HCT116 (cell line): ENCODE results near the gene MATCAP1. TPM values are rescaled to one million over a fixed set of nuclear protein-coding genes. Genes with fewer than 3 reads are reported as not detected.

Experiments used
- ATAC-seq: fragments of 200-7000 bp; cut with Tn5 transposase; 2 replicates; pipeline ENCODE4 v1.9.1; 2020; ENCODE audit warnings: mild to moderate bottlenecking, moderate library complexity
- BruUV-seq: library from RNA; stranded (reverse); fragments of 400-500 nt; replicated peaks from 2 replicates; lab custom pipeline; 2021; lab: Mats Ljungman, UMichigan
- CTCF ChIA-PET: fragments of 300-600 bp; sonication (Branson Sonifier 250); formaldehyde crosslinking; loops from one replicate; lab custom pipeline; 2021; ENCODE audit warnings: antibody characterized with exemption; lab: Charles Lee
- POLR2A ChIA-PET: fragments of 300-600, 350-600 bp; sonication (Branson Sonifier 250); formaldehyde crosslinking; loops from one replicate; lab custom pipeline; 2021; ENCODE audit warnings: antibody characterized with exemption; lab: Charles Lee
- RAD21 ChIA-PET, 2 experiments: fragments of 300-600 bp; sonication (Branson Sonifier 250); formaldehyde crosslinking; loops; one replicate each; lab custom pipeline; 2023; ENCODE audit warnings: low total read pairs in 2 of 2; ENCODE audit not compliant: uncharacterized antibody in 2 of 2, unreplicated experiment in 2 of 2, low non-redundant PET in 1 of 2; lab: Charles Lee
- DNase-seq: peaks from one replicate; pipeline ENCODE4 v3.0.0-alpha.2; 2010; ENCODE audit warnings: low read depth, low spot score
- H2AFZ ChIP-seq: fragments of 200-600 bp; shearing (Covaris generic), sonication (generic); 2 replicates; pipeline ENCODE4 v1.6.1; 2017; ENCODE audit warnings: low read depth, mixed run types, mixed read lengths, antibody characterized with exemption, low read length; ENCODE audit not compliant: poor library complexity, severe bottlenecking
- H3K27ac ChIP-seq: 2 replicates; pipeline ENCODE4 v1.5.1; 2012; ENCODE audit warnings: low read depth, low read length
- H3K27me3 ChIP-seq: fragments of 200-600 bp; sonication (generic); 2 replicates; pipeline ENCODE4 v1.6.1; 2016; ENCODE audit warnings: mixed run types, low read length, mixed read lengths; ENCODE audit not compliant: insufficient read depth
- H3K36me3 ChIP-seq, 2 experiments: fragments of 200-500 bp in 1 of 2; fragments of 200-600 bp in 1 of 2; sonication (Bioruptor generic) in 1 of 2; sonication (generic) in 1 of 2; 2 replicates each; pipeline versions ENCODE4 v1.5.1 to v1.6.1; 2014 to 2016; ENCODE audit warnings: low read length in 2 of 2, inconsistent platforms in 1 of 2, mixed read lengths in 1 of 2, mixed run types in 1 of 2; ENCODE audit not compliant: insufficient read depth in 2 of 2, control insufficient read depth in 1 of 2
- H3K4me1 ChIP-seq, 2 experiments: fragments of 200-600 bp in 1 of 2; sonication (generic) in 1 of 2; 2 replicates each; pipeline versions ENCODE4 v1.5.1 to v1.6.1; 2012 to 2017; ENCODE audit warnings: low read length in 2 of 2, inconsistent platforms in 1 of 2, mild to moderate bottlenecking in 1 of 2, mixed read lengths in 1 of 2, mixed run types in 1 of 2, moderate library complexity in 1 of 2; ENCODE audit not compliant: insufficient read depth in 2 of 2, control insufficient read depth in 1 of 2
- H3K4me2 ChIP-seq: fragments of 200-600 bp; sonication (generic); 2 replicates; pipeline ENCODE4 v1.6.1; 2017; ENCODE audit warnings: mixed run types, low read length, mixed read lengths
- H3K4me3 ChIP-seq, 2 experiments: fragments of 200-600 bp in 1 of 2; sonication (generic) in 1 of 2; replicated peaks in 1 of 2; 2 replicates each; pipeline ENCODE4 v1.5.1; 2011 to 2016; ENCODE audit warnings: low read length in 2 of 2, control low read depth in 1 of 2, low read depth in 1 of 2, mild to moderate bottlenecking in 1 of 2, mixed read lengths in 1 of 2, mixed run types in 1 of 2
- H3K79me2 ChIP-seq: fragments of 200-600 bp; sonication (generic); 2 replicates; pipeline ENCODE4 v1.6.1; 2017; ENCODE audit warnings: mild to moderate bottlenecking, mixed run types, low read length, moderate library complexity, mixed read lengths; ENCODE audit not compliant: insufficient read depth
- H3K9ac ChIP-seq: fragments of 200-600 bp; sonication (generic); 2 replicates; pipeline ENCODE4 v1.6.1; 2016; ENCODE audit warnings: low read length, mixed read lengths
- H3K9me2 ChIP-seq: fragments of 200-600 bp; sonication (generic), shearing (Covaris generic); 2 replicates; pipeline ENCODE4 v1.6.1; 2017; ENCODE audit warnings: mixed run types, mild to moderate bottlenecking, moderate library complexity; ENCODE audit not compliant: insufficient read depth
- H3K9me3 ChIP-seq, 2 experiments: fragments of 200-500 bp in 1 of 2; fragments of 200-600 bp in 1 of 2; sonication (Bioruptor generic) in 1 of 2; sonication (generic) in 1 of 2; 2 replicates each; pipeline ENCODE4 v1.6.1; 2014 to 2017; ENCODE audit warnings: low read length in 2 of 2, mixed read lengths in 2 of 2, inconsistent platforms in 1 of 2, low read depth in 1 of 2, mild to moderate bottlenecking in 1 of 2, mixed run types in 1 of 2, moderate library complexity in 1 of 2; ENCODE audit not compliant: control insufficient read depth in 1 of 2, insufficient read depth in 1 of 2
- H4K20me1 ChIP-seq: fragments of 200-600 bp; sonication (generic), shearing (Covaris generic); 2 replicates; pipeline ENCODE4 v1.6.1; 2017; ENCODE audit warnings: mixed run types, mild to moderate bottlenecking, moderate library complexity; ENCODE audit not compliant: insufficient read depth
- CBX3 ChIP-seq: IDR thresholded peaks from 2 replicates; pipeline ENCODE4 v1.6.1; 2012; ENCODE audit warnings: low read depth
- ELF1 ChIP-seq: IDR thresholded peaks from 2 replicates; pipeline ENCODE4 v1.6.1; 2012; ENCODE audit warnings: low read depth, borderline replicate concordance
- EZH2 ChIP-seq: fragments of 200-600 bp; sonication (generic); IDR thresholded peaks from 2 replicates; pipeline ENCODE4 v1.6.1; 2017; ENCODE audit warnings: antibody characterized with exemption, mixed run types
- FOSL1 ChIP-seq: IDR thresholded peaks from 2 replicates; pipeline ENCODE4 v1.6.1; 2012; ENCODE audit warnings: low read depth
- JUND ChIP-seq: IDR thresholded peaks from 2 replicates; pipeline ENCODE4 v1.6.1; 2012
- MAX ChIP-seq: IDR thresholded peaks from 2 replicates; pipeline ENCODE4 v1.6.1; 2012
- POLR2A ChIP-seq: IDR thresholded peaks from 2 replicates; pipeline ENCODE4 v1.7.0; 2011; ENCODE audit warnings: borderline replicate concordance; ENCODE audit not compliant: insufficient read depth, insufficient read length; ENCODE audit errors: extremely low read depth
- POLR2AphosphoS5 ChIP-seq: IDR thresholded peaks from 2 replicates; pipeline ENCODE4 v1.6.1; 2011; ENCODE audit warnings: mild to moderate bottlenecking, low read depth, low read length, moderate library complexity
- RAD21 ChIP-seq: IDR thresholded peaks from 2 replicates; pipeline ENCODE4 v1.6.1; 2012; ENCODE audit warnings: low read depth, mild to moderate bottlenecking
- REST ChIP-seq: IDR thresholded peaks from 2 replicates; pipeline ENCODE4 v1.6.1; 2012; ENCODE audit warnings: low read depth
- SIN3A ChIP-seq: IDR thresholded peaks from 2 replicates; pipeline ENCODE4 v1.6.1; 2012; ENCODE audit warnings: low read depth
- SP1 ChIP-seq: IDR thresholded peaks from 2 replicates; pipeline ENCODE4 v1.6.1; 2012; ENCODE audit warnings: low read depth
- YY1 ChIP-seq: IDR thresholded peaks from 2 replicates; pipeline ENCODE4 v1.6.1; 2011; ENCODE audit warnings: low read length, low read depth, moderate library complexity, mild to moderate bottlenecking; ENCODE audit not compliant: insufficient replicate concordance; ENCODE audit errors: extremely low read depth
- ZFX ChIP-seq: fragments of 450-650 bp; IDR thresholded peaks from 2 replicates; pipeline ENCODE4 v1.6.1; 2017
- ZNF274 ChIP-seq: fragments of 200-500 bp; sonication (Bioruptor generic); IDR thresholded peaks from 2 replicates; pipeline ENCODE4 v1.6.1; 2014; ENCODE audit warnings: mild to moderate bottlenecking, low read depth, low read length, inconsistent platforms
- intact Hi-C: fragments of 100-400 bp; cut with micrococcal nuclease; formaldehyde crosslinking; loops from 2 replicates; pipeline ENCODE4 v1.10.0; 2022
- total RNA-seq: library from RNA; stranded (reverse); gene quantifications from one replicate; pipeline ENCODE4 v1.2.1, GENCODE V29; 2021; ENCODE audit not compliant: unreplicated experiment
- TF ChIP-seq, protein P1 (sequence below): IDR thresholded peaks from 2 replicates; pipeline ENCODE4 v1.6.1; 2012

MATCAP1 gene
- total RNA-seq, 1 experiment from 2014 or later = 38.7 TPM

DNA sequence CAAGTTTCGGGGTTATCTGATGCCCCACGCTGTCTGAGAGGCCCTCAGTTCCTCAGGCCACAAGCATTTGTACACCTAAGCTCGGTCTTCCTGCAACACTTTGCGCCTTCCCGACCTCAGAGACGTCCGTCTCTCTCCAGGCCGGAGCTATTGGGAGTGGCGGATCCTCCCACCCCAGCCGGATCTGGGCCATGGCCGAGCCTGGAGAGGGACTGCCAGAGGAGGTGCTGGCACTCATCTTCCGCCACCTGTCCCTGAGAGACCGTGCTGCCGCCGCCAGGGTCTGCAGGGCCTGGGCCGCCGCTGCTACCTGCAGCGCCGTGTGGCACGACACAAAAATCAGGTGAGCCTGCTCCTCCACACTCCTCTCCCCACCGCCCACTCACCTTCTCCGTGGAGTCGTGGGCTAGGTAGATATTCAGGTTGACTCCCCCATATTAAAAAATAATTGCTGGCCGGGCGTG is 22.1 kb downstream of the MATCAP1 start:
- DNase-seq (no peak), ATAC-seq (no peak)
- Histone ChIP-seq H3K4me1 (peaks cover 21 to 36% of the 10 kb centered on the region in 2 experiments), H3K9ac (peak overlapping the region; percentile 90), H3K4me3 (peak overlapping the region; percentile 80 to 98), H3K79me2 (no peaks in the 10 kb centered on the region; the same call in 1 of the 2 replicates), H3K27me3 (no peaks in the 10 kb centered on the region), H3K9me2 (no peaks in the 10 kb centered on the region), H3K9me3 (no peaks in the 10 kb centered on the region), H3K4me2 (peak overlapping the region; percentile 86), H3K27ac (peak overlapping the region; percentile 36; the same call in 1 of the 2 replicates), H3K36me3 (no peaks in the 10 kb centered on the region), H2AFZ (no peak overlapping the region), H4K20me1 (no peaks in the 10 kb centered on the region)
- CTCF ChIA-PET = interaction anchor here (3.4 to 5.7 kb wide), 2 partner anchors 7 to 144 kb away, joined by 21 to 52 read pairs; partner anchors contain the start of gene NOL3
- no TSS peak for BruUV-seq
- TF ChIP-seq JUND (no peak), SIN3A (no peak), POLR2A (no peak), YY1 (no peak), POLR2AphosphoS5 (no peak), REST (no peak), ZFX (no peak), EZH2 (no peak), SP1 (no peak), CBX3 (no peak), ZNF274 (no peak), RAD21 (no peak), FOSL1 (no peak), ELF1 (no peak), MAX (no peak)
- TF ChIP-seq, protein P1, sequence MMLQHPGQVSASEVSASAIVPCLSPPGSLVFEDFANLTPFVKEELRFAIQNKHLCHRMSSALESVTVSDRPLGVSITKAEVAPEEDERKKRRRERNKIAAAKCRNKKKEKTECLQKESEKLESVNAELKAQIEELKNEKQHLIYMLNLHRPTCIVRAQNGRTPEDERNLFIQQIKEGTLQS = no peak
- RAD21 ChIA-PET = no interaction called here
- POLR2A ChIA-PET = interaction anchor here (0.5 to 2.7 kb wide), 3 partner anchors 9 to 235 kb away, joined by 3 to 17 read pairs (median 11); partner anchors contain the start of gene NOL3
- intact Hi-C loops = no loop called here
